Osteoblast (primary cell): ENCODE results near the gene CCDC148. TPM values are rescaled to one million over a fixed set of nuclear protein-coding genes. Genes with fewer than 3 reads are reported as not detected.

Experiments used
- DNase-seq: peaks from one replicate; pipeline ENCODE4 v3.0.0; 2011; ENCODE audit warnings: low spot score, mixed read lengths; ENCODE audit not compliant: insufficient read length; ENCODE audit errors: missing footprints
- H2AFZ ChIP-seq: 2 replicates; pipeline ENCODE4 v1.6.0; 2011; ENCODE audit warnings: mild to moderate bottlenecking, low read length
- H3K27ac ChIP-seq: 2 replicates; pipeline ENCODE4 v1.5.1; 2011; ENCODE audit warnings: mild to moderate bottlenecking, low read depth, low read length, moderate library complexity
- H3K27me3 ChIP-seq: 2 replicates; pipeline ENCODE4 v1.6.0; 2012; ENCODE audit warnings: mild to moderate bottlenecking, control low read depth, inconsistent platforms, low read length, moderate library complexity; ENCODE audit not compliant: insufficient read depth
- H3K36me3 ChIP-seq: 2 replicates; pipeline ENCODE4 v1.5.1; 2011; ENCODE audit warnings: mild to moderate bottlenecking, low read length, control low read depth, moderate library complexity; ENCODE audit not compliant: insufficient read depth
- H3K4me1 ChIP-seq: 2 replicates; pipeline ENCODE4 v1.5.1; 2011; ENCODE audit warnings: mild to moderate bottlenecking, low read length, control low read depth, moderate library complexity; ENCODE audit not compliant: insufficient read depth
- H3K4me2 ChIP-seq: 2 replicates; pipeline ENCODE4 v1.6.0; 2011; ENCODE audit warnings: mild to moderate bottlenecking, low read length; ENCODE audit not compliant: insufficient read depth
- H3K4me3 ChIP-seq: fragments of 200-600 bp; sonication (generic); 3 replicates; pipeline ENCODE4 v1.5.1; 2012; ENCODE audit warnings: mild to moderate bottlenecking, low read length, inconsistent platforms; ENCODE audit not compliant: insufficient read depth
- H3K79me2 ChIP-seq: 2 replicates; pipeline ENCODE4 v1.6.0; 2012; ENCODE audit warnings: mild to moderate bottlenecking, low read length, control low read depth, inconsistent platforms; ENCODE audit not compliant: insufficient read depth
- H3K9me3 ChIP-seq: 2 replicates; pipeline ENCODE4 v1.5.1; 2011; ENCODE audit warnings: low read depth, low read length, control low read depth
- H4K20me1 ChIP-seq: 2 replicates; pipeline ENCODE4 v1.6.0; 2012; ENCODE audit warnings: mild to moderate bottlenecking, low read length, control low read depth; ENCODE audit not compliant: insufficient read depth
- CTCF ChIP-seq: IDR thresholded peaks from 2 replicates; pipeline ENCODE4 v1.5.1; 2011; ENCODE audit warnings: mild to moderate bottlenecking, low read depth, low read length, moderate library complexity; ENCODE audit errors: extremely low read depth
- total RNA-seq: library from RNA; depleted of rRNA; stranded (reverse); fragments of >200 nt; gene quantifications from 2 replicates; pipeline ENCODE4 v1.2.3, GENCODE V29; 2012

Gene CCDC148
- total RNA-seq, 1 donor, result 1.8 TPM

- H3K36me3 ChIP-seq, result no peaks in the 10 kb centered on the region
- H3K27me3 ChIP-seq, result no peaks in the 10 kb centered on the region
- H3K27ac ChIP-seq, result no peak overlapping the region
- no peak for DNase-seq
- H3K4me2 ChIP-seq, result no peak overlapping the region
- H3K4me3 ChIP-seq, result no peak overlapping the region
- no peaks in the 10 kb centered on the region for H3K79me2 ChIP-seq
- no peak overlapping the region for H2AFZ ChIP-seq
- no peaks in the 10 kb centered on the region for H4K20me1 ChIP-seq
- peaks cover 6% of the 10 kb centered on the region for H3K4me1 ChIP-seq
- no peak for TF ChIP-seq CTCF
- H3K9me3 ChIP-seq, result no peaks in the 10 kb centered on the region
These were observed 251.3 kb downstream of the CCDC148 start for GRCh38 chr2:158205215-158205614.

GRCh38 chr2:158204741-158205165 lies 251.8 kb downstream of the CCDC148 start:
- no peaks in the 10 kb centered on the region for H3K79me2 ChIP-seq
- no peaks in the 10 kb centered on the region for H3K36me3 ChIP-seq
- H3K4me2 ChIP-seq, result no peak overlapping the region
- no peak overlapping the region for H2AFZ ChIP-seq
- no peak overlapping the region for H3K27ac ChIP-seq
- no peak for TF ChIP-seq CTCF
- H3K4me1 ChIP-seq, result peaks cover 6% of the 10 kb centered on the region
- H3K4me3 ChIP-seq, result no peak overlapping the region
- H3K9me3 ChIP-seq, result no peaks in the 10 kb centered on the region
- no peaks in the 10 kb centered on the region for H3K27me3 ChIP-seq
- no peaks in the 10 kb centered on the region for H4K20me1 ChIP-seq
- no peak for DNase-seq

- no peak for TF ChIP-seq CTCF
These were observed 254.3 kb downstream of the CCDC148 start for GRCh38 chr2:158202161-158202815.

GRCh38 chr2:158199928-158200650 lies 256.5 kb downstream of the CCDC148 start:
- H2AFZ ChIP-seq, result no peak overlapping the region

More at GRCh38 chr2:158202161-158202815, 254.3 kb downstream of the CCDC148 start:
- H4K20me1 ChIP-seq, result no peaks in the 10 kb centered on the region
- no peaks in the 10 kb centered on the region for H3K36me3 ChIP-seq
- no peak overlapping the region for H3K27ac ChIP-seq
- no peak overlapping the region for H3K4me2 ChIP-seq
- H3K4me3 ChIP-seq, result no peak overlapping the region
- no peaks in the 10 kb centered on the region for H3K27me3 ChIP-seq
- DNase-seq, result no peak
- no peak overlapping the region for H2AFZ ChIP-seq
- no peaks in the 10 kb centered on the region for H3K9me3 ChIP-seq
- H3K4me1 ChIP-seq, result peaks cover 6% of the 10 kb centered on the region
- no peaks in the 10 kb centered on the region for H3K79me2 ChIP-seq

More at GRCh38 chr2:158199928-158200650, 256.5 kb downstream of the CCDC148 start:
- no peak overlapping the region for H3K27ac ChIP-seq
- DNase-seq, result no peak
- peaks cover 6% of the 10 kb centered on the region for H3K4me1 ChIP-seq
- no peaks in the 10 kb centered on the region for H3K27me3 ChIP-seq
- no peaks in the 10 kb centered on the region for H3K9me3 ChIP-seq
- H3K4me2 ChIP-seq, result no peak overlapping the region
- no peak overlapping the region for H3K4me3 ChIP-seq
- H3K79me2 ChIP-seq, result no peaks in the 10 kb centered on the region
- no peaks in the 10 kb centered on the region for H4K20me1 ChIP-seq
- no peak for TF ChIP-seq CTCF
- H3K36me3 ChIP-seq, result no peaks in the 10 kb centered on the region
